GM12864 (cell line): ENCODE measurements around the gene CKS2.

Experiments
- DNase-seq: peaks from one replicate; pipeline ENCODE4 v3.0.0-alpha.2; 2011; ENCODE audit warnings: low read depth
- H3K4me3 ChIP-seq: 2 replicates; pipeline ENCODE4 v1.5.1; 2011; ENCODE audit warnings: mild to moderate bottlenecking, low read depth, low read length, control low read depth
- CTCF ChIP-seq: IDR thresholded peaks from 2 replicates; pipeline ENCODE4 v1.5.1; 2011; ENCODE audit warnings: low read depth, mild to moderate bottlenecking, moderate library complexity, low read length, control low read depth, inconsistent platforms; ENCODE audit errors: missing control alignments

Gene CKS2

GRCh38 chr9:89312222-89312571, 1.2 kb downstream of the CKS2 start:
- peak overlapping the region; percentile 71 for H3K4me3 ChIP-seq
- no peak for TF ChIP-seq CTCF
- no peak for DNase-seq

GRCh38 chr9:89313842-89314241, 2.8 kb downstream of the CKS2 start:
- DNase-seq: no peak
- H3K4me3 ChIP-seq: peak overlapping the region; percentile 71
- TF ChIP-seq CTCF: no peak

GRCh38 chr9:89314955-89315354, 4.0 kb downstream of the CKS2 start:
- DNase-seq: no peak

GRCh38 chr9:89315482-89315881, 4.5 kb downstream of the CKS2 start:
- H3K4me3 ChIP-seq: no peak overlapping the region
- DNase-seq: no peak
- no peak for TF ChIP-seq CTCF

More at GRCh38 chr9:89314955-89315354, 4.0 kb downstream of the CKS2 start:
- TF ChIP-seq CTCF: no peak
- H3K4me3 ChIP-seq: peak overlapping the region; percentile 30; the same call in 1 of the 2 replicates

- no peak for TF ChIP-seq CTCF
- no peak for DNase-seq
- H3K4me3 ChIP-seq: peak overlapping the region; percentile 78
Measured at GRCh38 chr9:89317282-89317681, 6.3 kb downstream of the CKS2 start.

- DNase-seq: peak; percentile 85
- peak; percentile 68 for TF ChIP-seq CTCF
- H3K4me3 ChIP-seq: peak within 1 kb of the TSS; percentile 78
Measured at GRCh38 chr9:89318123-89319014, 7.4 kb downstream of the CKS2 start, which contains the start of gene SECISBP2. TSS of gene SECISBP2 (plus strand) at chr9:89318500. CDS start at chr9:89318577, 77 bp downstream.
